Stimulated activated CD8-positive, alpha-beta memory T cell treated with anti-CD3 and anti-CD28 coated beads, Interleukin-12 subunit alpha, Interleukin-12 subunit beta, amount 100 ng/mL, for 4 hours (primary cell): ENCODE measurements around the gene CACNA2D3.
"Not testable (repeated sequence)": the region's sequence is repeated elsewhere in the genome, so short reads cannot be mapped to it uniquely, and the experiment has no call there.

Source experiments
- DNase-seq: peaks from one replicate; pipeline ENCODE4 v3.0.0-alpha.2; 2020; ENCODE audit warnings: low read depth

The CACNA2D3 gene

GRCh38 chr3:54573858-54574257 lies 451.5 kb downstream of the CACNA2D3 start:
- no peak for DNase-seq

- DNase-seq = no peak
Observed at GRCh38 chr3:54574906-54575617, 452.7 kb downstream of the CACNA2D3 start.

GRCh38 chr3:54575618-54575960 lies 453.2 kb downstream of the CACNA2D3 start:
- no peak for DNase-seq

GRCh38 chr3:54577313-54577712 lies 455.0 kb downstream of the CACNA2D3 start:
- no peak for DNase-seq

GRCh38 chr3:54578417-54578816 lies 456.1 kb downstream of the CACNA2D3 start:
- DNase-seq = no peak

GRCh38 chr3:54580453-54580852 lies 458.1 kb downstream of the CACNA2D3 start:
- DNase-seq = no peak

- DNase-seq = no peak
Observed at GRCh38 chr3:54582424-54582823, 460.1 kb downstream of the CACNA2D3 start.

GRCh38 chr3:54591157-54591556 lies 468.8 kb downstream of the CACNA2D3 start:
- DNase-seq = no peak

- DNase-seq = no peak
Observed at GRCh38 chr3:54593653-54594052, 471.3 kb downstream of the CACNA2D3 start.

- no peak for DNase-seq
Observed at GRCh38 chr3:54596087-54596486, 473.7 kb downstream of the CACNA2D3 start.

- DNase-seq = no peak
Observed at GRCh38 chr3:54599716-54600115, 477.4 kb downstream of the CACNA2D3 start.

GRCh38 chr3:54600441-54601204 lies 478.3 kb downstream of the CACNA2D3 start:
- no peak for DNase-seq

GRCh38 chr3:54604495-54604894 lies 482.1 kb downstream of the CACNA2D3 start:
- no peak for DNase-seq

GRCh38 chr3:54608041-54608440 lies 485.7 kb downstream of the CACNA2D3 start:
- no peak for DNase-seq

- no peak for DNase-seq
Observed at GRCh38 chr3:54619053-54619452, 496.7 kb downstream of the CACNA2D3 start.

GRCh38 chr3:54619531-54619930 lies 497.2 kb downstream of the CACNA2D3 start:
- DNase-seq = no peak

GRCh38 chr3:54621184-54621583 lies 498.8 kb downstream of the CACNA2D3 start:
- DNase-seq = no peak

GRCh38 chr3:54622678-54623077 lies 500.3 kb downstream of the CACNA2D3 start:
- no peak for DNase-seq

- no peak for DNase-seq
Observed at GRCh38 chr3:54625805-54626787, 503.7 kb downstream of the CACNA2D3 start.

GRCh38 chr3:54628888-54629441 lies 506.6 kb downstream of the CACNA2D3 start:
- DNase-seq = no peak

- DNase-seq = no peak
Observed at GRCh38 chr3:54630101-54630623, 507.8 kb downstream of the CACNA2D3 start.

- DNase-seq = not testable (repeated sequence)
Observed at GRCh38 chr3:54631001-54631400, 508.6 kb downstream of the CACNA2D3 start.
